GM12878 (cell line): ENCODE data around the gene ARAP2.

Source experiments
- BRCA1 ChIP-seq: IDR thresholded peaks from 2 replicates; pipeline ENCODE4 v1.6.1; 2011; ENCODE audit warnings: low read depth, low read length, improper control_type of control experiment
- EGR1 ChIP-seq, 2 experiments: IDR thresholded peaks; 1 replicate in 1 of 2; 2 replicates in 1 of 2; pipeline ENCODE4 v1.6.1; 2011 to 2012; ENCODE audit warnings: low read depth in 2 of 2, low read length in 2 of 2, borderline replicate concordance in 1 of 2, mild to moderate bottlenecking in 1 of 2, moderate library complexity in 1 of 2
- EP300 ChIP-seq, 2 experiments: fragments of 150-350 bp in 1 of 2; IDR thresholded peaks; 2 replicates each; pipeline ENCODE4 v1.6.1; 2011 to 2012; ENCODE audit warnings: low read depth in 2 of 2, low read length in 2 of 2, borderline replicate concordance in 1 of 2, improper control_type of control experiment in 1 of 2, inconsistent platforms in 1 of 2; ENCODE audit not compliant: control insufficient read depth in 1 of 2
- FOXK2 ChIP-seq: fragments of 450-650 bp; IDR thresholded peaks from 2 replicates; pipeline ENCODE4 v1.6.1; 2017; ENCODE audit warnings: mild to moderate bottlenecking, moderate library complexity
- NFIC ChIP-seq: IDR thresholded peaks from 2 replicates; pipeline ENCODE4 v1.6.1; 2012; ENCODE audit warnings: low read depth, mild to moderate bottlenecking, inconsistent platforms, low read length, moderate library complexity
- POLR2A ChIP-seq: IDR thresholded peaks from 2 replicates; pipeline ENCODE4 v1.6.1; 2011; ENCODE audit warnings: low read depth, mild to moderate bottlenecking, low read length
- RCOR1 ChIP-seq: conservative IDR thresholded peaks from 2 replicates; pipeline ENCODE4 v1.6.1; 2012; ENCODE audit warnings: low read depth, low read length, improper control_type of control experiment
- SIX5 ChIP-seq: IDR thresholded peaks from 2 replicates; pipeline ENCODE4 v1.6.1; 2011; ENCODE audit warnings: mild to moderate bottlenecking, low read depth, low read length, moderate library complexity; ENCODE audit not compliant: severe bottlenecking
- ZBTB11 ChIP-seq: fragments of 450-650 bp; formaldehyde crosslinking; IDR thresholded peaks from 2 replicates; pipeline ENCODE4 v1.5.0; 2022; ENCODE audit warnings: mild to moderate bottlenecking, missing genetic modification characterization
- TF ChIP-seq, protein P1 (sequence below), 3 experiments: IDR thresholded peaks in 2 of 3; conservative IDR thresholded peaks in 1 of 3; 2 replicates each; pipeline ENCODE4 v1.5.1; 2011; ENCODE audit warnings: low read depth in 3 of 3, low read length in 3 of 3, mild to moderate bottlenecking in 3 of 3, control low read depth in 2 of 3, moderate library complexity in 2 of 3, inconsistent platforms in 1 of 3, mixed read lengths in 1 of 3; ENCODE audit not compliant: control insufficient read depth in 2 of 3, insufficient read depth in 1 of 3; ENCODE audit errors: extremely low read depth in 1 of 3
- TF ChIP-seq, protein P2 (sequence below): IDR thresholded peaks from 2 replicates; pipeline ENCODE4 v1.6.1; 2012; ENCODE audit warnings: mild to moderate bottlenecking, low read depth, low read length
- TF ChIP-seq, protein P3 (sequence below): fragments of 450-650 bp; formaldehyde crosslinking; IDR thresholded peaks from 2 replicates; pipeline ENCODE4 v1.4.0; 2020; ENCODE audit warnings: mild to moderate bottlenecking, moderate library complexity

DNA sequence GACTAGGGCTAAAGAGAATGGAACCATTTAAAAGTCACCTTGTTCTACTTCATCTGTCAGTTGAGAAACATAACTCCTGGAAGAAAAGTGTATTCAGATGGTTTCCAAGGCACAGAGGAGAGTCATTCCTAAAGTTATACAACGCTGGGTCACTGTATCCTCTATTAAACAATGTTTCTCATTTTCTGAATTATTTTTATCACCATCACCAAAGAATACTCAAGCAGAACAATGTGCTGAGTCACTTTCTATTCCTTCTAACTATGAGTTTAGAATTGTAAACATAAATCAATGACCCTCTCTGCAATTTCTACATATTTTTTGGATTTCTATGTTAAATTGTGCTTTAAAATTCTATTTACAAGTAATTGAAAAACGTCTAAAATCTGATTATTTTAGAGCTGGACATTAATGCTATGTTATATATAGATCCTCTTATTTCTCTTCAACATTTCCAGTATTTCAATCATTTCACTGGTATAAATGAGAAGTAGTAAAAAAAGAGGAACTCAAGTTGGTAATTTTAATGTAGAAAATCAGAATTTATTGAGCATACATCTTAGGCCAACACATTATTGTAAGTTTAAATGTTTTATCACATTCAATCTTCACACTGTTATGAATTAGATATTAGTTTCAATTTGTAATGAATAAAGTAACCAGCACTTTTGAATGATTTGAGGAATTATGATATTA, 44.6 kb upstream of the ARAP2 start:
- no peak for TF ChIP-seq EP300 (IDR thresholded peaks at IDR 0.05; ENCODE audit: borderline replicate concordance in 1 of 2, control insufficient read depth in 1 of 2, low read depth in 2 of 2, low read length in 2 of 2)
- no peak for TF ChIP-seq ZBTB11
- no peak for TF ChIP-seq EGR1 (IDR thresholded peaks at IDR 0.05; ENCODE audit: borderline replicate concordance in 1 of 2, low read depth in 2 of 2, low read length in 2 of 2)
- TF ChIP-seq, protein P1, sequence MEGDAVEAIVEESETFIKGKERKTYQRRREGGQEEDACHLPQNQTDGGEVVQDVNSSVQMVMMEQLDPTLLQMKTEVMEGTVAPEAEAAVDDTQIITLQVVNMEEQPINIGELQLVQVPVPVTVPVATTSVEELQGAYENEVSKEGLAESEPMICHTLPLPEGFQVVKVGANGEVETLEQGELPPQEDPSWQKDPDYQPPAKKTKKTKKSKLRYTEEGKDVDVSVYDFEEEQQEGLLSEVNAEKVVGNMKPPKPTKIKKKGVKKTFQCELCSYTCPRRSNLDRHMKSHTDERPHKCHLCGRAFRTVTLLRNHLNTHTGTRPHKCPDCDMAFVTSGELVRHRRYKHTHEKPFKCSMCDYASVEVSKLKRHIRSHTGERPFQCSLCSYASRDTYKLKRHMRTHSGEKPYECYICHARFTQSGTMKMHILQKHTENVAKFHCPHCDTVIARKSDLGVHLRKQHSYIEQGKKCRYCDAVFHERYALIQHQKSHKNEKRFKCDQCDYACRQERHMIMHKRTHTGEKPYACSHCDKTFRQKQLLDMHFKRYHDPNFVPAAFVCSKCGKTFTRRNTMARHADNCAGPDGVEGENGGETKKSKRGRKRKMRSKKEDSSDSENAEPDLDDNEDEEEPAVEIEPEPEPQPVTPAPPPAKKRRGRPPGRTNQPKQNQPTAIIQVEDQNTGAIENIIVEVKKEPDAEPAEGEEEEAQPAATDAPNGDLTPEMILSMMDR (IDR thresholded peaks at IDR 0.05 in 2 of 3, conservative IDR thresholded peaks at IDR 0.05 in 1 of 3; ENCODE audit: control insufficient read depth in 2 of 3, extremely low read depth in 1 of 3, insufficient read depth in 1 of 3, low read depth in 3 of 3, low read length in 3 of 3) = no peak
- TF ChIP-seq NFIC = 0 out of 2 replicates have a peak, but pooled peaks have one; percentile 37
- no peak for TF ChIP-seq FOXK2
- TF ChIP-seq SIX5 = no peak
- TF ChIP-seq POLR2A = no peak
- TF ChIP-seq, protein P2, sequence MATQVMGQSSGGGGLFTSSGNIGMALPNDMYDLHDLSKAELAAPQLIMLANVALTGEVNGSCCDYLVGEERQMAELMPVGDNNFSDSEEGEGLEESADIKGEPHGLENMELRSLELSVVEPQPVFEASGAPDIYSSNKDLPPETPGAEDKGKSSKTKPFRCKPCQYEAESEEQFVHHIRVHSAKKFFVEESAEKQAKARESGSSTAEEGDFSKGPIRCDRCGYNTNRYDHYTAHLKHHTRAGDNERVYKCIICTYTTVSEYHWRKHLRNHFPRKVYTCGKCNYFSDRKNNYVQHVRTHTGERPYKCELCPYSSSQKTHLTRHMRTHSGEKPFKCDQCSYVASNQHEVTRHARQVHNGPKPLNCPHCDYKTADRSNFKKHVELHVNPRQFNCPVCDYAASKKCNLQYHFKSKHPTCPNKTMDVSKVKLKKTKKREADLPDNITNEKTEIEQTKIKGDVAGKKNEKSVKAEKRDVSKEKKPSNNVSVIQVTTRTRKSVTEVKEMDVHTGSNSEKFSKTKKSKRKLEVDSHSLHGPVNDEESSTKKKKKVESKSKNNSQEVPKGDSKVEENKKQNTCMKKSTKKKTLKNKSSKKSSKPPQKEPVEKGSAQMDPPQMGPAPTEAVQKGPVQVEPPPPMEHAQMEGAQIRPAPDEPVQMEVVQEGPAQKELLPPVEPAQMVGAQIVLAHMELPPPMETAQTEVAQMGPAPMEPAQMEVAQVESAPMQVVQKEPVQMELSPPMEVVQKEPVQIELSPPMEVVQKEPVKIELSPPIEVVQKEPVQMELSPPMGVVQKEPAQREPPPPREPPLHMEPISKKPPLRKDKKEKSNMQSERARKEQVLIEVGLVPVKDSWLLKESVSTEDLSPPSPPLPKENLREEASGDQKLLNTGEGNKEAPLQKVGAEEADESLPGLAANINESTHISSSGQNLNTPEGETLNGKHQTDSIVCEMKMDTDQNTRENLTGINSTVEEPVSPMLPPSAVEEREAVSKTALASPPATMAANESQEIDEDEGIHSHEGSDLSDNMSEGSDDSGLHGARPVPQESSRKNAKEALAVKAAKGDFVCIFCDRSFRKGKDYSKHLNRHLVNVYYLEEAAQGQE = no peak
- no peak for TF ChIP-seq BRCA1
- TF ChIP-seq RCOR1 = no peak
- TF ChIP-seq, protein P3, sequence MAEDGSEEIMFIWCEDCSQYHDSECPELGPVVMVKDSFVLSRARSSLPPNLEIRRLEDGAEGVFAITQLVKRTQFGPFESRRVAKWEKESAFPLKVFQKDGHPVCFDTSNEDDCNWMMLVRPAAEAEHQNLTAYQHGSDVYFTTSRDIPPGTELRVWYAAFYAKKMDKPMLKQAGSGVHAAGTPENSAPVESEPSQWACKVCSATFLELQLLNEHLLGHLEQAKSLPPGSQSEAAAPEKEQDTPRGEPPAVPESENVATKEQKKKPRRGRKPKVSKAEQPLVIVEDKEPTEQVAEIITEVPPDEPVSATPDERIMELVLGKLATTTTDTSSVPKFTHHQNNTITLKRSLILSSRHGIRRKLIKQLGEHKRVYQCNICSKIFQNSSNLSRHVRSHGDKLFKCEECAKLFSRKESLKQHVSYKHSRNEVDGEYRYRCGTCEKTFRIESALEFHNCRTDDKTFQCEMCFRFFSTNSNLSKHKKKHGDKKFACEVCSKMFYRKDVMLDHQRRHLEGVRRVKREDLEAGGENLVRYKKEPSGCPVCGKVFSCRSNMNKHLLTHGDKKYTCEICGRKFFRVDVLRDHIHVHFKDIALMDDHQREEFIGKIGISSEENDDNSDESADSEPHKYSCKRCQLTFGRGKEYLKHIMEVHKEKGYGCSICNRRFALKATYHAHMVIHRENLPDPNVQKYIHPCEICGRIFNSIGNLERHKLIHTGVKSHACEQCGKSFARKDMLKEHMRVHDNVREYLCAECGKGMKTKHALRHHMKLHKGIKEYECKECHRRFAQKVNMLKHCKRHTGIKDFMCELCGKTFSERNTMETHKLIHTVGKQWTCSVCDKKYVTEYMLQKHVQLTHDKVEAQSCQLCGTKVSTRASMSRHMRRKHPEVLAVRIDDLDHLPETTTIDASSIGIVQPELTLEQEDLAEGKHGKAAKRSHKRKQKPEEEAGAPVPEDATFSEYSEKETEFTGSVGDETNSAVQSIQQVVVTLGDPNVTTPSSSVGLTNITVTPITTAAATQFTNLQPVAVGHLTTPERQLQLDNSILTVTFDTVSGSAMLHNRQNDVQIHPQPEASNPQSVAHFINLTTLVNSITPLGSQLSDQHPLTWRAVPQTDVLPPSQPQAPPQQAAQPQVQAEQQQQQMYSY (CRISPR knock-in tag) = no peak
